22Rv1 (cell line): Measurements from ENCODE around the gene KRT71.

Experiments
- H3K27ac ChIP-seq: fragments of 450-650 bp; 2 replicates; pipeline ENCODE4 v1.5.1; 2017
- CTCF ChIP-seq: fragments of 450-650 bp; IDR thresholded peaks from 2 replicates; pipeline ENCODE4 v1.5.1; 2017; ENCODE audit warnings: mild to moderate bottlenecking
- ZFX ChIP-seq: fragments of 450-650 bp; IDR thresholded peaks from 2 replicates; pipeline ENCODE4 v1.6.1; 2017; ENCODE audit warnings: antibody characterized with exemption, borderline replicate concordance

The KRT71 gene

GRCh38 chr12:52561880-52562449 is 9.0 kb upstream of the KRT71 start:
- TF ChIP-seq ZFX: no peak
- TF ChIP-seq CTCF: peak; percentile 39
- no peak overlapping the region for H3K27ac ChIP-seq

GRCh38 chr12:52559979-52560378 is 7.0 kb upstream of the KRT71 start:
- H3K27ac ChIP-seq: no peak overlapping the region
- TF ChIP-seq CTCF: no peak
- TF ChIP-seq ZFX: no peak

DNA sequence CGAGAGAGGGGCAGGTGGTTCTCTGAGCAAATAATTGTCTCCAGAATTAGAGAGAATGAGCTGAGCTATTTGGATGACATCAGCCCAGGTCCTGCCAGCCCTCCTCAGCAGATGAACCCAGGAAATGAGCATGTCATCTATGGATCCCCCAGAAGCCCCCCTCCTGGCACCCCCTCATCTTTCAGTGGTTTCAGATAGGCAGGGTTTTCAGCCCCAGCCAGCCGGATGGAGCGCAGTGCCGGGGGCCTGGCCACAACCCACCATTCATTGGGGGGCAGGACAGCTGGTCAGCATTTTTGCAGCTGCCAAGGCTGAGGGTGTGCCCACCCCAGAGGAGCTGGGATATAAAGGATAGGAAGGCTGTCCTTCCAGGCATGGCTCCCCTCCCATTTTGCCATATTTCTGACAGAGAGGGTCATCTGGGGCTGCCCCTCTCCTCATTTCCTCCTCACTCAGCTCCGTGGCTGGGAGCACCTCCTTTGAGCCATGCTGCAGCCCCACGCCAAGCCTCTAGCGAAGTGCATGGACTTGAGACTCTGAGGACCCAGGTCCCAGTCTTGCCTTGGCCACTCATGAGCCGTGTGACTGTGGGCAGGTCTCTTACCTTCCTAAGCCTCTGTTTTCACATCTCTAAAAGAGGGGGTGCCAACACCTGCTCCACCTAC is 6.0 kb upstream of the KRT71 start:
- no peak overlapping the region for H3K27ac ChIP-seq
- TF ChIP-seq ZFX (no peak), CTCF (no peak)

DNA sequence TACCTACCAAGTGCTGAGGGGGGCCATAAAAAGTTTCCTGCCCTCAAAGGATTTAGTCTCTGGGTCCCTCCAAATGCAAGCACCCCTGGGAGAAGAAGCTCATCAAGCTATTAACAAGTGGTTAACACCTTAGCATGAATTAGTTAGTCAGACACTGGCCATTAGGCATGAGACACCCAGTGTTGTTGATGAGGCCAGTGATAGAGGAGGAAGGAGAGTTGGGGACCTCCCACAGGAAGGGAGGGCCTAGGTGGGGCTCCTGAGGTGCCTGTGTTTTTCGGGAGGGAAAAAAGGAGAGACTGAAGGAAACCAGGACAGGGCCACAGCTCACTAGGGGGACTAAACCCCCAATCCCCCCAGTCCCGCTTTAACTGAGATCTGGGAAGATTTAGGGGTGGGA is 4.5 kb upstream of the KRT71 start:
- no peak for TF ChIP-seq CTCF
- TF ChIP-seq ZFX: no peak
- H3K27ac ChIP-seq: no peak overlapping the region

DNA sequence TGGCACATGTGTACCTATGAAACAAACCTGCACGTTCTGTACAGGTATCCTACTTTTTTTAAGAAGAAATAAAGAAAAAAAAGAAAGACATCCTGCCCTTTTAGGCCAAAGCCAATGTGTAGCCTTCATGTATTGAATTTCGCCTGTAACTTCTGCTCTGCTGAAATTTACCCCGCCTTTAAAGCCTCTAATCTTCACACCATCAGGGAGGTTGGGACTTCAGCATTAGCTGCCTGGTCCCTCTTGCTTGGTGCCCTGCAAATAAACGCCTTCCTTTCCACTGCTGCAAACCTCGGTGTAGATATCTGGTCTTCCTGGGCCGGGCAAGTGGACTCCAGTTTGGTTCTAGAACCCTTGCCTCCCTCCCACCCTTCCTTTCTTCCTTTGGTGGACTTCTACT is 2.6 kb upstream of the KRT71 start:
- no peak overlapping the region for H3K27ac ChIP-seq
- no peak for TF ChIP-seq ZFX
- no peak for TF ChIP-seq CTCF

- TF ChIP-seq ZFX (no peak), CTCF (no peak)
- no peak overlapping the region for H3K27ac ChIP-seq
Observed at GRCh38 chr12:52552055-52552454, 890 bp downstream of the KRT71 start.

- TF ChIP-seq CTCF: no peak
- TF ChIP-seq ZFX: no peak
- no peak overlapping the region for H3K27ac ChIP-seq
Observed at GRCh38 chr12:52551216-52551865, 1.6 kb downstream of the KRT71 start.
